ENCODE data around the gene SLC22A12.

The SLC22A12 gene

GRCh38 chr11:64562723-64563351, 28.2 kb upstream of the SLC22A12 start:
- DNase-seq (ENCODE audit: low read depth in 4 of 4, low spot score in 1 of 4), result no peak

- no peak for DNase-seq (ENCODE audit: low read depth in 4 of 4, low spot score in 1 of 4)
Measured at GRCh38 chr11:64563966-64564365, 27.1 kb upstream of the SLC22A12 start.

GRCh38 chr11:64564419-64564818, 26.6 kb upstream of the SLC22A12 start:
- DNase-seq (ENCODE audit: low read depth in 4 of 4, low spot score in 1 of 4), result no peak

GRCh38 chr11:64564947-64565889, 25.8 kb upstream of the SLC22A12 start:
- no peak for DNase-seq (ENCODE audit: low read depth in 4 of 4, low spot score in 1 of 4)

GRCh38 chr11:64566042-64566914, 24.7 kb upstream of the SLC22A12 start:
- peak in 1 of 4 experiments; percentile 13 for DNase-seq (ENCODE audit: low read depth in 4 of 4, low spot score in 1 of 4)

GRCh38 chr11:64566915-64567891, 23.8 kb upstream of the SLC22A12 start:
- no peak for DNase-seq (ENCODE audit: low read depth in 4 of 4, low spot score in 1 of 4)

GRCh38 chr11:64568041-64568571, 22.9 kb upstream of the SLC22A12 start:
- no peak for DNase-seq (ENCODE audit: low read depth in 4 of 4, low spot score in 1 of 4)

GRCh38 chr11:64568584-64569140, 22.4 kb upstream of the SLC22A12 start:
- DNase-seq (ENCODE audit: low read depth in 4 of 4, low spot score in 1 of 4), result no peak

- no peak for DNase-seq (ENCODE audit: low read depth in 4 of 4, low spot score in 1 of 4)
Measured at GRCh38 chr11:64569300-64569970, 21.6 kb upstream of the SLC22A12 start.

- no peak for DNase-seq (ENCODE audit: low read depth in 4 of 4, low spot score in 1 of 4)
Measured at GRCh38 chr11:64570341-64570740, 20.7 kb upstream of the SLC22A12 start.

GRCh38 chr11:64571050-64571409, 20.0 kb upstream of the SLC22A12 start:
- no peak for DNase-seq (ENCODE audit: low read depth in 4 of 4, low spot score in 1 of 4)

GRCh38 chr11:64571410-64572091, 19.5 kb upstream of the SLC22A12 start:
- DNase-seq (ENCODE audit: low read depth in 4 of 4, low spot score in 1 of 4), result no peak

GRCh38 chr11:64572143-64572542, 18.9 kb upstream of the SLC22A12 start:
- no peak for DNase-seq (ENCODE audit: low read depth in 4 of 4, low spot score in 1 of 4)

- no peak for DNase-seq (ENCODE audit: low read depth in 4 of 4, low spot score in 1 of 4)
Measured at GRCh38 chr11:64577202-64577601, 13.8 kb upstream of the SLC22A12 start.

- no peak for DNase-seq (ENCODE audit: low read depth in 4 of 4, low spot score in 1 of 4)
Measured at GRCh38 chr11:64580412-64580811, 10.6 kb upstream of the SLC22A12 start.

- no peak for DNase-seq (ENCODE audit: low read depth in 4 of 4, low spot score in 1 of 4)
Measured at GRCh38 chr11:64581057-64581523, 9.9 kb upstream of the SLC22A12 start.

GRCh38 chr11:64582885-64583284, 8.1 kb upstream of the SLC22A12 start:
- DNase-seq (ENCODE audit: low read depth in 4 of 4, low spot score in 1 of 4), result no peak

All from stimulated activated CD4-positive, alpha-beta T cell treated with anti-CD3 and anti-CD28 coated beads, Interleukin-1b, Interleukin-23, amount 100 ng/mL, for 24 hours (primary cell).